Inferior parietal cortex (tissue), 1 donor: ENCODE data around the gene FAM13A.
A peak's percentile ranks its signal among the peaks of the same experiment; 100 is the strongest.
"Not testable (repeated sequence)": the region's sequence is repeated elsewhere in the genome, so short reads cannot be mapped to it uniquely, and the experiment has no call there.

Source experiments
- DNase-seq: peaks from one replicate; pipeline ENCODE4 v3.0.0-alpha.2; 2016; ENCODE audit errors: extremely low spot score

Gene FAM13A

DNA sequence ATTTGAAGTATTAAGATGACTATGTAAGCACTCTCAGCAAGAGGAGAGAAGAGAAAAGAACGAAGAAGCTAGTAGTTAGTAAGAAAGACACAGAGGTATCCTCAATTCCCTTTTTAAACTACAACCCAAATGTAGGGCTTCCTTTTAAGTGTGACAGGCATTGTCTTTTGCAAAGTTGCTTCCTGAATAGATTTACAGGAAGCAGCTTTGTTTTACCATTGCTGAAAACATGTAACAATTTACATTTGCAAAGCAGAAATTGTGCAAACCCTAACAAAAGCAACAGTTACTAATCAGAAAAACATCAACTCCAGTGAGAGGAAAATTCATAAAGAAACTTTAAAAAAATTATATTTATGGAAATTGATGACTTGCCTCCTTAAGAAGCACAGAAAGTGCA lies 96.4 kb downstream of the FAM13A start:
- no peak for DNase-seq

DNA sequence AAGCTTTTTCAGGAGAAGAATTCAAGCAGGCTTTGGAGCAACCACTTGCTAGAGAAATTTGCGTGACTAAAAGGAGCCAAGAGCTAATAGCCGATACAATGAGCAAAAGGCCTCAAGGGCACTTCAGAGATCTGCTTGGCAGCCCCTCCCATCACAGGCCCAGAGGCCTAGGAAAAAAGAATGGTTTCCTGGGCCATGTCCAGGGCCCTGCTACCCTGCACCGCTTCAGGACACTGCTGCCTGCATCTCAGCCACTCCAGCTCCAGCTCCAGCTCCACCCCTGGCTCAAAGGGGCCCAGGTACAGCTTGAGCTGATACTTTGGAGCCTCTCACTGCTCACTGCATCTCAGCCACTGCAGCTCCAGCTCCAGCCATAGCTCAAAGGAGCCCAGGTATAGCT lies 98.9 kb downstream of the FAM13A start:
- no peak for DNase-seq

DNA sequence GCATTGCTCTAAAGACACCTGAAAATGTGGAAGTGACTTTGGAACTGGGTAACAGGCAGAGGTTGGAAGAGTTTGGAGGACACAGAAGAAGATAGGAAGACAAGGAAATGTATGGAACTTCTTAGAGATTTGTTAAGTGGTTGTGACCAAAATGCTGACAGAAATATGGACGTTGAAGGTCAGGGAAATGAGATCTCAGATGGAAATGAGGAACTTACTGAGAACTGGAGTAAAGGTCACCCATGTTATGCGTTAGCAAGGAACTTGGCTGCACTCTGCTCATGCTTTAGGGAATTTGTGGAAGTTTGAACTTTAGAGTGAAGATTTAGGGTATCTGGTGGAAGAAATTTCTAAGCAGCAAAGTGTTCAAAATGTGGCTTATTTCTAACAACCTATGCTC lies 99.4 kb downstream of the FAM13A start:
- no peak for DNase-seq

DNA sequence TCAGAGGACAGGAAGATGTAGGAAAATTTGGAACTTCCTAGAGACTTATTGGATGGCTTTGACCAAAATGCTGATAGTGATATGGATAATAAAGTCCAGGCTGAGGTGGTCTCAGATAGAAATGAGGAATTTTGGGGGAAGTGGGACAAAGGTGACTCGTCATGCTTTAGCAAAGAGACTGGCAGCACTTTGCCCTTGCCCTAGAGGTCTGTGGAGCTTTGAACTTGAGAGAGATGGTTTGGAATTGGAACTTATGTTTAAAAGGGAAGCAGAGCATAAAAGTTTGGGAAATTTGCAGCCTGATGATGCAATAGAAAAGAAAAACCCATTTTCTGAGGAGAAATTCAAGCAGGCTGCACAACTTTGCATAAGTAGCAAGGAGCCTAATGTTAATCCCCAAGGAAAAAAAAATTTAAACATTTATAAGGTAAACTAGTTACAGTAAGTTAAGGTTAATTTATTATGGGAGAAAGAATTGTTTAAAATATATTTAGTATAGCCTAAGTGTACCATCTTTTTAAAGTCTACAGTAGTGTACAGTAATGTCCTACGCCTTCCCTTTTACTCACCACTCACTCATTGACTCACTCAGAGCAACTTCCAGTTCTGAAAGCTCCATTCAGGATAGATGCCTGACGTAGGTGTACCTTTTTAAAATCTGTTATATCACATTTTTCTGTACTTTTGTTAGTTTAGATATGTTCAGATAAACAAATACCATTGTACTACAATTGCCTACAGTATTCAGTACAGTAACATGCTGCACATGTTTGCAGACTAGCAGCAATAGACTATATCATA lies 101.2 kb downstream of the FAM13A start:
- no peak for DNase-seq

DNA sequence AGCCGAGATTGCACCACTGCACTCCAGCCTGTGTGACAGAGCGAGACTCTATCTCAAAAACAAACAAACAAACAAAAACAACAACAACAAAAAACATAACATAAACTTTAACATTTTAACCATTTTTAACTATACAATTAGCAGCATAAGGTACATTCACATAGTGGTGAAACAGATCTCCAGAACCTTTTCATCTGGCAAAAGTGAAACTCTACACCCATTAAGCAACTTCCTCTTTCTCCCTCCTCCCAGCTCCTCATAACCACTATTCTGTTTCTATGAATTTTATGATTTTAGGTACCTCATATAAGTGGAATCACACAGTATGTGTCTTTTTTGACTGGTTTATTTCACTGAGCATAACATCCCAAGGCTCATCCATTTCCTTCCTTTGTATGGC lies 103.6 kb downstream of the FAM13A start:
- DNase-seq: no peak

DNA sequence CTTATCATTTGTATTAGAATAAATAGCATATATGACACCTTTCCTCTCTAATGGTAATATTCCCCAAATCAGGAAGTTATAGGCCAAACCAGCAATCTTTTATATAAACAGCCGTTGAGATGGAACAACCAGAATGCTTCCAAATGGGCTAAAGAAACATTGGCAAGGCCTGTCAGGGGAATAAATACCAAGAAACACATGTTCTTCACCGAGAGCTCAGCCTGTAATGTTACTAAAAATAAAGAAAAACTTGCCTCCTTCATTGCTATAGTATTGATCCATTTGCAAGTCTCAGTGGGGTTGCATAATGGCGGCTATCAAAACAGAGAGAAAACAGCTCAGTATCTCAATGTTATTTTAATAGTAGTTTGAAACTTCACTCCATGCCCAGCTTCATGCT lies 104.9 kb downstream of the FAM13A start:
- DNase-seq: no peak

DNA sequence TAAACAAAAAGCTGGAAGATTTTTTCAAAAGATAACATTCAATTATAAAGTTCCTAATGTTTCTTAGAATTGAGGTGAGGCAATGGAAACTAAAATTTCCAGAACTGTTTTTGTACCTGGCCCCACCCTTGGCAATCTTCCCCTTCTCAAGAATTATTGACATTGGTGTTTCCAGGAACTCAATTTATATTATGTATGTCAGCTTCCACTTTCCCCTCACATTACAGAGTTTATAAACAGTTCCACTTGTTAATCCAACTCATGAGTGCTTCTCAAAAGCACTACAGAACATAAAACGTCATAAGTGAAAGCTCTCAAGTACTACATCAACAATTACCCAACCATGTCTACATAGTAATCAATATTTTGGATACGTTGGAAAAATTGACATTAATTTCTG lies 107.4 kb downstream of the FAM13A start:
- no peak for DNase-seq

DNA sequence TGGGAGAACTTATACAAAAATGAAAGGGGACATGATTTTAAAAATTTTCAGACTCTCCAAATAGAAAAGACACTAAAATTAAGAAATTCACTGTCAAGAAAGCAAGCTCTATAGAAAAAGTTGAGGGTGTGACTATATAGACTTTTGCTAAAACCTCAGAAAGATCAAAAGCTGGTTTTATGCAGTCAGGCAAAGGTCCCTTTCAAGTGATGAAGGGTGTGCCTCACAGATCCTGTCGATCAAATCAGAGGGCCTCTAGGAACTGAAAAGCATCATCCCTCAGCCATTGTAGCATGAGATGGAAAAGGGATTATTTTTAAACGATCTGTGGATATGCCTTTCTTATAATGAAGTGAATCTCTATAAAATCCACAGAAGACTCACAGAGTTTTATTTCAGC lies 116.5 kb downstream of the FAM13A start:
- DNase-seq: no peak

DNA sequence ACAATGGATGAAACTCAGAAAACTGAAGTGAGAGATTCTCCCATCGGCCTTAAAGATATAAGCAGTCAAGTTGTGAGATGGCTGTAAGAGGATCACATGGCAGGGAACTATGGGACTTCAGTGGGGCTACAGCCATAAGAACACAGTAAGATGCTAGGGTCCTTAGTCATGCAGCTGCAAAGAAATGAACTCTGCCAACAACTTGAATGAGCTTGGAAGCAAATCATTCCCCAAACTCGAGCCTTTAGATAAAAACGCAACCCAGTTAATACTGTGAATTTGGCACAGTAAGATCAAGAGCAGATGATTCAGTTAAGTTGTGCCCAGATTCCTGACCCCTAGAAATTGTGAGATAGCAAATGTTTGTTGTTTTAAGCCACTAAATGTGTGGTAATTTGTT lies 117.3 kb downstream of the FAM13A start:
- no peak for DNase-seq

DNA sequence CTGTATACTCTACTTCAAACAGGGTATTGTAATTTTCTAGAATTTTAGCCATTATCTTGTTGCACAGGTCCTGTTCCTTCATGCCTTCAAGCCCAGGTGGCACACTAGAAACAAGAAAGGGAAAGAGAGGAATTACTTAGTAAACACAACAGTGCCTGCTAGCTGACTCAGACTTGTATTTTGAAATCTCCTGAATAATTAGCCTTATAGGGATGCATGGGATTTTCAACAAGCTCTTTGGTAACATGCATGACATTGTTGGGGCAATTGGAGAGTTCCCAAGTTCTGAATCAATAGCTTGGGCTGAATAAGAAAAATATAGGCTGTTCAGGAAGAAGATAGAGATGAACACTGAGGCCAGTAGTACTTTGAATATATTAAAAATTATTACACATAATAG lies 118.8 kb downstream of the FAM13A start:
- no peak for DNase-seq

DNA sequence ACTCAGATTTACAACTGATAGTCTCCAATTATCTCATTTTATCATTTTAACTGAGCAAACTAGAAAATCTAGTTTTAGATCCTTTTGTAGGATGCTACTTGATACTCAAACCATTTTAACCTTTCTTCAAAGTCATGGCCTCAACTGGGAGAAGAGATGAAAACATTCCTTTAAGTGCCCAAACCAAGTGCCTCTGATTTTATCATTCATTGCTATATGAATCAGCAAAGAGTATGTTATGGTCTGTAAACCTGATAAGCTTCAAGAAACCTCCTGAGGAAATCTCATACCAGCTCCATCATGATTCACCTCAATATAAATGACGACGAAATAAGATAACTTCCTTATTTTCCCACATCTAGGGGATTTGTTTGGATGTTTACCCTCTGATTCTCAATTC lies 119.9 kb downstream of the FAM13A start:
- no peak for DNase-seq

DNA sequence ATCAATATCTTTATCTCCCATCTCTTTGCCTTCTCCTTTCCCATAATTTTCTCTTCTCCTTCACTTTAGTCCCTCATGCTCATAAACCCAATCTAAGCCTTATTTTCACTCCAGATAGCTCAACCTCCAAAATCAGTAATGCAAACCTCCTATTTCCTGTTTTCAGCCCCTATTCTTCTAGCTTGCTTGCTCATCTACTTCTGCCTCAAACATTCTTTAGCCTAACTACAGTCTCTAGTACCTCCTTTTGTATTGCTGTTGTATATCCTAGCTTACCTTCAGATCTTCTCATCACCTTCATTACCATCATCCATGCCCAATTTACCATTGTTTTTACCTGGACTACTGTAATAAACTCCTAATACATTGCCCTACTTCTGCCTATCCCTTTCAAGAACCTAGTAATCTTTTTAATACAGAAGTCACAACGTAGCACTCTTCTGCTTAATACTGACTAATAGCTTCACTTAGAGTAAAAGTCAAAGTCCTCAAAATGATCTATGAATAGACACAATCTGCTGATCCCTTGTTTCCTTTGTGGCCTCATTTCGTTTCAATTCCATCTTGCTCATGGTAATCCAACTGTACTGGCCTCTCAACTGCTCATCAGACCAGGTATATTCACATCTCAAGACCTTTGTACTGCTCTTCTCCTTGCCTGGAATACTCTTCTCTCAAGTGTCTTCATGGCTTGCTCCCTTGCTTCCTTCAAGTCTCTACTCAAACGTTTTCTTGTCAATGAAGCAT lies 123.4 kb downstream of the FAM13A start:
- no peak for DNase-seq

DNA sequence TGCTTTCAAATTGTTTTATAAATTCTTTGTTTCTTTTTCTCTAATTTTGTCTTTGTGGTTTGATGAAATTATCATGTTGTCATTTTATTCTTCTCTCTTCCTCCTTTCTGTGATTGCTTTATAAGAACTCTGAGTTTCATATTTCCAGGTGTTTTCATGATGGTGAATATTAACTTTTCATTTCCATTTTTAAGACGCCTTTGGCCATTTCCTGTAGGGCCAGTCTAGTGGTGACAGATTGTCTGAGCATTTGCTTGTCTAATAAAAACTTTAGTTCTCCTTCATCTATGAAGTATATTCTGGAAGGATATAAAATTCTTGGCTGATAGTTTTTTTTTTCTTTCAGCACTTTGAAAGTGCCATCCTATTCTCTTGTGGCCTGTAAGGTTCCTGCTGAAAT lies 128.1 kb downstream of the FAM13A start:
- no peak for DNase-seq

DNA sequence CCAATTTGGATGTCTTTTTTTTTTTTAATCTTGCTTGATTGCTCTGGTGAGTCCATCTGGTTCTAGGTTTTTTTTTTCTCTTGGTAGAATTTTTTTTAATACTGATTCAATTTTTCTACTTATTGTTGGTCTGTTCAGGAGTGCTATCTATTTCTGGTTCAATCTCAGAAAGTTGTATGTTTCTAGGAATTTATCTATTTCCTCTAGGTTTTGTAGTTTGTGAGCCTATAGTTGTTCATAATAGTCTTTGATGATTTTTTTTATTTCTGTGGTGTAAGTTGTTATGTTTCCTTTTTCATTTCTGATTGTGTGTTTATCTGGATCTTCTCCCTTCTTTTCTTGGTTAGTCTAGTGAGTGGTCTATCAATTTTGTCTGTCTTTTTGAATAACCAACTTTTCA lies 129.6 kb downstream of the FAM13A start:
- DNase-seq: no peak

DNA sequence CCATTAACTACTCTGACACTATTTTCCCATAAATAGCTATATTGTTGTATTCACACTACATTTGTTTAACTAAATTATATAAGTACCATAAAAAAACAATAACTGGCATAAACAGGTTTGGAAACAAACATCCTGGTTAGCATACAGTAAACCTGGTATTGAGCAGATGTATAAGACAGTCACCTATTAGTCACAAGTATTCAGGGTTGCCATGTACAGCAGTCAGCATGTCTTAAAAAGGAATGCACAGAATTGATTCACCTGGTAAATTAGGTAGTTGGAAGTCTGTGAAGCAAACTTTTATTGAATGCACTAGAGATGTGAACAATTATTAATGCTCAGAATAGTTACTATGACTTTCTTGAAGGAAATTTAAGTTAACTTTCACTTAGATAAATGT lies 137.9 kb downstream of the FAM13A start:
- no peak for DNase-seq

DNA sequence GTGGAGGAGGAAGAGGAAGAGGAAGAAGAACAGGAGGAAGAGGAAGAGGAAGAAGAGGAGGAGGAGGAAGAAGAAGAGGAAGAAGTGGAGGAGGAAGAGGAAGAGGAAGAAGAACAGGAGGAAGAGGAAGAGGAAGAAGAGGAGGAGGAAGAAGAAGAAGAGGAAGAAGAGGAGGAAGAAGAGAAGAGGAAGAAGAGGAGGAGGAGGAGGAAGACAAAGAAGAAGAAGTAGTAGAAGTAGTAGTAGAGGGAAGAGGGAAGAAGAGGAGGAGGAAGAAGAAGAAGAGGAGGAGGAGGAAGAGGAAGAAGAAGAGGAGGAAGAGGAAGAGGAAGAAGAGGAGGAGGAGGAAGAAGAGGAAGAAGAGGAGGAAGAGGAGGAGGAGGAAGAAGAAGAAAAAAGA lies 143.8 kb downstream of the FAM13A start:
- not testable (repeated sequence) for DNase-seq

DNA sequence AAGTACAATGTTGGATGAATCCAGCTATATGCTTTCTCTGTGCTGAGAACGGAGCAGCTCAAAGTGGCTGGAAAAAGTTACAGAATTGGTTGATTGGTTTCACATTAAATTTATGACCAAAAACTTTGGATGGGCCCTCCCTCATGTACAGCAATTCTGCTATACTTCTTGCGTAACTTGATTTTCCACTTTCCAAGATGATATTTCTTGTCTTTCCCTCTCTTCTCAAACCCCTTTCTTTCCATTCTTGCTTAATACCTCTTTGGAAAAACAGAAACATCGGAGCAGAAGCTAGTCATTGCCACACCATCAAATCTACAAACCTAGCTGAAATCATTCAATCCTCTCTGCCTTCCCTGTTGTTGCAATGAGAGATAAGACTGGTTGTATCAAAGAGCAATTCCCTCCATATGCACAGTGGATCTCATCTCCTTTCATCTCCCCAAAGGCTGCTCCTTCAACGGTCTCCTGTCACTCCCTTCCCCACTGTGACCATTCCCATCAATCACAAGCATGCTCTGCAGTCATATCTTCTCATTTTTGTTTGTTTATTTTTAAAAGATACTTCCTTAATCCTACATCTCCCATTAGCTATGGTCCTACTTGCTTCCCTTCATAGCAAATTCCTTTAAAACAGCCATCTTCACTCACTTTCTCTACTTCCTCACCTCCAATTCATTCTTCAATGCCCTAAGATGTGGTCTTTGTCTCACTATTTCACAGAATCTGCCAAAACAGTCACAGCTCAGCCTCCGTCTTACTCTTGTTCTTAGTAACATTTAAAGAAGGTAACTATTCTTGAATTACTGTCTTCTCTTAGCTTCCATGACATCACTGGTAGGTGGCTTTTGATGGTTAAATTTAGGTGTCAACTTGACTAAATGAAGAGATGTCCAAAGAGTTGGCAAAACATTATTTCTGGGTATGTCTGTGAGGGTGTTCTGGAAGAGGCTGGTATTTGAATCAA lies 145.5 kb downstream of the FAM13A start:
- no peak for DNase-seq

DNA sequence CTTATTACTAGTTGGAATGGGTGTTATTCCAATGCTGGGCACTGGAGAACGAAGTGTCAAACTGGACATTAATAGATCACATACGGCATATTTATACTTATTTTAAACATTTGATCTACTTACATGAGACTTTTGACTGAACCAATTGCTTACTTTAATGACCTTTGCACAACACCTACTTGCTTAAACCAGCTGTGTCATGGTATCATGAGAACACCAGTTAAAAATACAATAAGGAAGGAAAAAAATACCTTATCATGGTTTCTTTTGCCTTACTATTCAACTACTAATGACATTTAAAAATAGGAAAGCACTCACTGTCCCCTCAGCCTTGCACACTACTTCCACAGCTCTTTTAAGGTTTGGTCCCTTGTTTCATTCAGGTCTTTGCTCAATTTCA lies 146.9 kb downstream of the FAM13A start:
- no peak for DNase-seq

DNA sequence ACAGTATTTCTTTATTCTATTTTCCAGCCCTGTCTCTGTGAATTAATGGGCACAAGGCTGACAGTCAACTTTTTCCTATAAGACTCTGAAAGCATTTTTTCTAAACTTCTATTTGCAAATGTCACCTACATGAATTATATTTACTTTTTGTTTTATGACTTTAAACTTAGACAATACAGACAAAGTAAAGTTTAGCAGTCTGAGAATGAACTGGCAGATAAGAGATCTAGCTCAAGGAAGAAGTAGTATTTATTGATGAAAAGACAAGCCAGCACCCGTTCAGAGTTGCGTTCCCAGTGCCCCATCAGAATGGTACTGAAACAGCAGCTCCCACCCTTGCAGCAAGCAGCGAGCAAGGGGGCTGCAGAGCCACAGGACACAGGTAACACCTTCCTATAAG lies 148.5 kb downstream of the FAM13A start:
- no peak for DNase-seq

DNA sequence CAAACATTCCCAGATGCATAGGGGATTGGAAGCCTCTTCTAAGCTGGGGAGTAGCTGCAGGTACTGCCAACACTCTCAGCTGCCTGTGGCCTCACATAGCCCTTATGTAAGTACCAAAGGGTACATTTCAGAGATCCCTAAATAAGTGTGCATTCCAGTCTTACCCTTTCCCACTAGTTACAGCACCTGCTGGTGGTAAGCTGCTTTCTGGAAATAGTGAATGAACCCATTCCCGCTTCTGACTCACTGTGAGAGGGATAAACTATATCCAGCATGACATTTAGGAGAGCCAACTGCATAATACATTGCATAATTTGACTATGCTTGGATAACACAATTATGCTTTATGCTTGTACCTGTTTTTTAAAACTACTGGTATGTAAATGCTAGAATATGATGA lies 149.0 kb downstream of the FAM13A start:
- DNase-seq: peak; percentile 29

DNA sequence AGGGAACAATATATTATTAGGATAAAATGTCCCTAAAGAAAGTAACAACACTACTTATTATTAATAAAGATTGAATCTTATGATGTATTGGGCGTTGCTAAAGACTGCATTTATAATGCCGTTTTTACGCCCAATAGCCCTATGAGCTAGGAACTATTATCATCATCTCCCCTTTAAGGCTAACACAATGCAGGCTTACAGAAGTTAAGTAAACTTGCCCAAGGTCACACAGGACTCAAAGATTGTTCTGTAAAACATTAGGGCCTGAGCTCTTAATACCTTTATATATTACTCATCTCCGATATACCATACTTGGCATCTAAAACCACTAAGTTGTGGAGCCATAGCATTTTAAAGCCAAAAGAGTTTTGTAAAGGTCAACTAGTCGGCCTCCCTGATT lies 149.5 kb downstream of the FAM13A start:
- DNase-seq: no peak

DNA sequence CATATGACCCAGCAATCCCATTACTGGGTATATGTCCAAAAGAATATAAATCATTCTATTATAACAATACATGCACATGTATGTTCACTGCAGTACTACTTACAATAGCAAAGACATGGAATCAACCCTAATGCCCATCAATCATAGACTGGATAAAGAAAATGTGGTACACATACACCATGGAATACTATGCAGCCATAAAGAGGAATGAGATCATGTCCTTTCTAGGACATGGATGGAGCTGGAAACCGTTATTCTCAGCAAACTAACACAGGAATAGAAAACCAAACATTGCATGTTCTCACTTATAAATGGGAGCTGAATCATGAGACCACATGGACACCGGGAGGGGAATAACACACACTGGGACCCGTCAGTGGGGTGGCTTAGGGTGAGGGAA lies 152.7 kb downstream of the FAM13A start:
- not testable (repeated sequence) for DNase-seq
